C4-2B (cell line): Measurements from ENCODE around the gene CLMN.

ENCODE experiments used
- H3K27ac ChIP-seq: fragments of 450-650 bp; 2 replicates; pipeline ENCODE4 v1.5.1; 2017
- ZFX ChIP-seq: fragments of 450-650 bp; IDR thresholded peaks from 2 replicates; pipeline ENCODE4 v1.6.1; 2017
- TF ChIP-seq, protein P1 (sequence below): fragments of 450-650 bp; conservative IDR thresholded peaks from 2 replicates; pipeline ENCODE4 v1.5.1; 2017; ENCODE audit warnings: mild to moderate bottlenecking

CLMN gene

GRCh38 chr14:95308073-95308472, 11.6 kb downstream of the CLMN start:
- peak overlapping the region; percentile 17 for H3K27ac ChIP-seq
- TF ChIP-seq, protein P1, sequence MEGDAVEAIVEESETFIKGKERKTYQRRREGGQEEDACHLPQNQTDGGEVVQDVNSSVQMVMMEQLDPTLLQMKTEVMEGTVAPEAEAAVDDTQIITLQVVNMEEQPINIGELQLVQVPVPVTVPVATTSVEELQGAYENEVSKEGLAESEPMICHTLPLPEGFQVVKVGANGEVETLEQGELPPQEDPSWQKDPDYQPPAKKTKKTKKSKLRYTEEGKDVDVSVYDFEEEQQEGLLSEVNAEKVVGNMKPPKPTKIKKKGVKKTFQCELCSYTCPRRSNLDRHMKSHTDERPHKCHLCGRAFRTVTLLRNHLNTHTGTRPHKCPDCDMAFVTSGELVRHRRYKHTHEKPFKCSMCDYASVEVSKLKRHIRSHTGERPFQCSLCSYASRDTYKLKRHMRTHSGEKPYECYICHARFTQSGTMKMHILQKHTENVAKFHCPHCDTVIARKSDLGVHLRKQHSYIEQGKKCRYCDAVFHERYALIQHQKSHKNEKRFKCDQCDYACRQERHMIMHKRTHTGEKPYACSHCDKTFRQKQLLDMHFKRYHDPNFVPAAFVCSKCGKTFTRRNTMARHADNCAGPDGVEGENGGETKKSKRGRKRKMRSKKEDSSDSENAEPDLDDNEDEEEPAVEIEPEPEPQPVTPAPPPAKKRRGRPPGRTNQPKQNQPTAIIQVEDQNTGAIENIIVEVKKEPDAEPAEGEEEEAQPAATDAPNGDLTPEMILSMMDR: no peak
- no peak for TF ChIP-seq ZFX

GRCh38 chr14:95307402-95308041, 12.2 kb downstream of the CLMN start:
- peak overlapping the region; percentile 17 for H3K27ac ChIP-seq
- TF ChIP-seq ZFX: no peak
- TF ChIP-seq, protein P1: no peak

- no peak overlapping the region for H3K27ac ChIP-seq
- TF ChIP-seq, protein P1: no peak
- TF ChIP-seq ZFX: no peak
These were observed 13.8 kb downstream of the CLMN start for GRCh38 chr14:95305940-95306339.

DNA sequence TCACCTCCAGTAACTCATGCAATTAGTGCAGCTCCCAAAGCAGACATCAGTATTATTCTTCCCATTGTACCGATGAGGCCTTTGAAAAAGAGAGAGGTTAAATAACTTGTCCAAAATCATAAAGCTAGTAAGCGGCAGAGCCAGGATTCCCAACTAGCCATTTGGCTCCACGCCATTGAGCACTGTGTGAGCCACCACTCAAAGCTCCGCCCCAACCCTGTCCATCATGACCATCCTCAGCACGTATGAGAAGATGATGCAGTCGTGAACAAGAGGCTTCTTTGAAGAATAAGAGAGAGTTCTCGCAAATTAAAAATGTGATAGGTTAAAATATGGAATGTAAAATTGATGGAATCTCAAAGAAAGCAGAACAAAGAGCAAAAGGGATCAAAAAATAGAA, 14.6 kb downstream of the CLMN start:
- TF ChIP-seq, protein P1: no peak
- H3K27ac ChIP-seq: no peak overlapping the region

DNA sequence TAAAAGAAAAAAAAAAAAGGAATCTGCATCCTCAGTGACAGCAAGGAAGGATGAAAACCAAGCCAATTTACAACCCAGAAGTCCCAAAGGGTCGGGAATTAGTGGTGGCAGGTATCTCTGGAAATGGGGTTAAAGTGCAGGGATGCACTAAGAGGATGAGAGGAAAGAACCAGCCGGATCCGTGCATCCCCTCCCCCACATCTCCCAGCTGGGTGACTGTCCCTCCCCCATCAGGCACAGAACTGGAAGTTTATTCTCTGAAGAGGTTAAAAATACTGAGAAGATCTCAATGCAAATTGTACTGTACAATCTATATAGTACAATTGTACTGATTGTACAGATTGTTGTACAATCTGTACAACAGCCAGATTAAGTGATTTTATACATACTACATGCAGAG, 15.4 kb downstream of the CLMN start:
- no peak overlapping the region for H3K27ac ChIP-seq
- TF ChIP-seq ZFX: no peak
- TF ChIP-seq, protein P1: no peak

- no peak for TF ChIP-seq ZFX
- TF ChIP-seq, protein P1: no peak
- H3K27ac ChIP-seq: no peak overlapping the region
These were observed 16.2 kb downstream of the CLMN start for GRCh38 chr14:95303552-95303951.

- TF ChIP-seq, protein P1: no peak
- TF ChIP-seq ZFX: no peak
- H3K27ac ChIP-seq: no peak overlapping the region
These were observed 16.8 kb downstream of the CLMN start for GRCh38 chr14:95302667-95303506.
